Ectodermal cell (in vitro differentiated cells): Measurements from ENCODE around the gene KRT31.
"Not testable (repeated sequence)": the region's sequence is repeated elsewhere in the genome, so short reads cannot be mapped to it uniquely, and the experiment has no call there.

Source experiments
- H3K27ac ChIP-seq: 2 replicates; pipeline ENCODE4 v1.7.0; 2013; ENCODE audit warnings: mild to moderate bottlenecking, low read depth, low read length; ENCODE audit not compliant: insufficient read depth, poor library complexity, severe bottlenecking
- H3K27me3 ChIP-seq: 2 replicates; pipeline ENCODE4 v1.7.0; 2013; ENCODE audit warnings: mild to moderate bottlenecking, low read length; ENCODE audit not compliant: insufficient read depth, control insufficient read depth, poor library complexity, severe bottlenecking
- H3K36me3 ChIP-seq: one replicate; pipeline ENCODE4 v1.7.0; 2013; ENCODE audit warnings: low read length; ENCODE audit not compliant: control insufficient read depth, insufficient read depth
- H3K4me1 ChIP-seq: one replicate; pipeline ENCODE4 v1.7.0; 2013; ENCODE audit warnings: low read length; ENCODE audit not compliant: control insufficient read depth, insufficient read depth
- H3K4me3 ChIP-seq: 2 replicates; pipeline ENCODE4 v1.7.0; 2013; ENCODE audit warnings: low read depth, low read length, control low read depth; ENCODE audit not compliant: insufficient read depth
- H3K9me3 ChIP-seq: 2 replicates; pipeline ENCODE4 v1.7.0; 2013; ENCODE audit warnings: mild to moderate bottlenecking, low read length, moderate library complexity; ENCODE audit not compliant: control insufficient read depth
- WGBS, 2 experiments: methylation state at CpG; one replicate each; pipeline ENCODE4 v1.1.7; 2013; ENCODE audit warnings: missing lambda C conversion rate in 2 of 2; 5-methylcytosine and 5-hydroxymethylcytosine counted together

KRT31 gene

DNA sequence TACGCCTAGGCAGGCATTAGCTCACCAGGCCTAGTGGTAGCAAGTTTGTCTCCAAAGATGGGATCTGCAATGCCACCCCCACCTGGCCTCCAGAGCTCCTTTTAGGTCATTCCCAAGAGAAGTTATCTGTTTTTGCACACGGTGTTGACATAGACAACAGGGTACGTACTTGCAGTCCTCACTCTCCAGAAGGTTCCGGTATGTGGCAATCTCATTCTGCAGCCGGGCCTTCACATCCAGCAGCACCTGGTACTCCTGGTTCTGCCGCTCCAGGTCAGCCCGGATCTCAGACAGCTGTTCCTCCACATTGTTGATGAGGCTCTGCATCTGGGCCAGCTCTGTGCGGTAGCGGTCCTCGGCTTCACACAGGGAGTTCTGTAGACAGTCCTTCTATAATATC is 9.8 kb upstream of the KRT31 start:
- H3K4me1 ChIP-seq = no peaks in the 10 kb centered on the region
- no peaks in the 10 kb centered on the region for H3K9me3 ChIP-seq
- H3K4me3 ChIP-seq = no peak overlapping the region
- 95 to 98% methylated on average over 10 of the region's 10 CpGs for WGBS, 2 experiments
- no peak overlapping the region for H3K27ac ChIP-seq
- H3K36me3 ChIP-seq = no peaks in the 10 kb centered on the region
- H3K27me3 ChIP-seq = no peaks in the 10 kb centered on the region

DNA sequence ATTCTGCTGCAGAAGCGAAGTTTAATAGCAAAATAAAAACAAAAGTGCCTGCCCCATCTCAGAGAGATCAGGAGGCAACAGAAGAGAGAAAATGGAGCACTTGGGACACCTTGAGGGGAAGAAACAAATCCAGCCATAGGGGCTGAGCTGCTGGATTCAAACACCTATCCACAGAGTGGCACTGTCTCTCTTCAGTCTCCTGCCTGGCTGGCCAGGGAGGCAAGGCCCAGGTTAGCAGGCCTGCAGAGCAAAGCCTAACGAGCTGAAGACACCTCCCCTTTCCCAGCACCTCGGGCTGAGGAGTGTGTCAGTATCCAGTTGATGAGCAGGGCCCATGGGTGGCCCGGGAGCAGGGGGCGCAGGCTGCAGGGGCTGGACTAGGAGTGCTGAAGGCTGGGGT is 8.8 kb upstream of the KRT31 start:
- H3K9me3 ChIP-seq = no peaks in the 10 kb centered on the region
- no peaks in the 10 kb centered on the region for H3K36me3 ChIP-seq
- H3K4me3 ChIP-seq = no peak overlapping the region
- no peaks in the 10 kb centered on the region for H3K27me3 ChIP-seq
- H3K4me1 ChIP-seq = no peaks in the 10 kb centered on the region
- WGBS, 2 experiments = 70 to 74% methylated on average over 5 of the region's 5 CpGs
- H3K27ac ChIP-seq = no peak overlapping the region

DNA sequence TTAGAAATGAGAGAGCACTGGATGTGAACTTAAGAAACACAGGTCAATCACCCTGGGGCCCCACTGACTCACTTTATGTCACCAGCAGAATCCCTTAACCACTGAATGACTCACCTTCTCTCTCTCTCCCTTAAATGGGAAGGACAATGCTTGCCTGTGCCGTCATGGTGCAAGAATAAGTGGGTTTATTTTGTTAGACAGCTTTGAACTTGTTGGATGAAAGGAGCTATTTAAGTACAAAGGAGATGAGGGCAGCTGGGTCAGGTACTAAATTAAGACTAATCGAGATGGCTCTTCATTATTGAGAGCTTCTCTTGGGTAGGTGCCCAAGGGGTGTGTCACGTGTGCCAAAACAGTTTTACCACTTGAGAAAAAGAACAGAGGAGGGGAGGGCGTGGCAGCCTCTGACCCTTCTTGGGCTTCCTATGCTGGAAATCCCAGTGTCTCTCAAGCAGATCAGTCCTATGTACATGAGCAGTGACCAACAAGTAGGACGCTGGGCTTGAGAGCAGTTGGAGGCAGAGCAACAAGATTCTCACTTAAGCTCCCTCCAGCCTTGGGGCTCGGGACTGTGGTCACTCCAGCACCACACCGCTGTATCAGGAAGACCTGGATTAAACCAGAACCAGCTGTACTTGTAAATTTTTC is 6.7 kb upstream of the KRT31 start:
- 91 to 94% methylated on average over 7 of the region's 7 CpGs for WGBS, 2 experiments
- no peak overlapping the region for H3K27ac ChIP-seq
- H3K4me1 ChIP-seq = no peaks in the 10 kb centered on the region

DNA sequence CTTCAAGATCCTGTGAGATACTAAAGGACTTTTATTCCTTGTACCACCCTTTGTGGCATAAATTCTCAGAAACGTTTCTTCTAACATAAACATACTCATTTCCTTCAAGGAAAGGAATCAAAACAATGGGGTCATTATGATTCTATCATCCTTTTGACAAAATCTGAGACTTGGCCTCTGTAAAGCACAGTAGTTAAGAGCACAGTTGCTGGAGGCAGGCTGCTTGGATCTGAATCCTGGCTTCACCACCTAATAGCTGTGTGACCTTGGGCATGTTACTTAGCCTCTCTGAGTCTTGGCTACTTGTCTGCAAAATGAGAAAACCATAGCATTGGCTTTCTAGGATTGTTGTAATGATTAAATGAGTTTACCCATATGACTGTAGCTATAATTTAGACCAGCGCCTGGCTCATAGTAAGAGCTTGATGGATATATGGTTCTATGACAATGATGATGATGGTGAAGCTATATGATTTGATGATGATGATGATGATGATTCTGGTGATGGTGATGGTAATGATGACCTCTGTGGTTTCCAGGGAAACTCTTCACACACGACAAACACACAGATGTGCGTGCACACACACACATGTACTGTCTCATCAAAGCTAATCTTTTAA is 6.1 kb upstream of the KRT31 start:
- H3K4me3 ChIP-seq = no peak overlapping the region
- WGBS, 2 experiments = 87 to 96% methylated on average over 4 of the region's 4 CpGs
- H3K27ac ChIP-seq = no peak overlapping the region

More for the DNA sequence above, 6.7 kb upstream of the KRT31 start:
- H3K27me3 ChIP-seq = no peaks in the 10 kb centered on the region
- no peaks in the 10 kb centered on the region for H3K9me3 ChIP-seq
- no peaks in the 10 kb centered on the region for H3K36me3 ChIP-seq
- no peak overlapping the region for H3K4me3 ChIP-seq

DNA sequence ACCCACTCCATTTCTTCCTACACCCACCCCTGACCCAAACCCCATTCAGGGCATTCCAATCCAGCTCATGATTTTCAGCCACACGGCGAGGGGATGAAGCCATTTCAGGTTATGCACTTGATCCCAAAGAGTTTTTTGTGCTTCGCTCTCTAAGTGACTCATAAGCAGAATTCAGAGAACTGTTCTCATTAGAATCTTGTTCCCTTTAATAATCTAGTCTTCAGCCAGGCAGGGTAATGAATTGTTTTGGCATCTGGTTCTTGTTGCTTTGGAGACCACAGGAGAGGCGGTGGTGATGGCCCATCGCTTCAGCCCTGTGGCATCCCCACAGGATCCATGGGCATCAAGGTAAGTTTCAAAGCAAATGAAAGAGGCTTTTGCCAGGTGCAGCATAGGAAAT is 4.8 kb upstream of the KRT31 start:
- 94% methylated on average over 5 of the region's 5 CpGs for WGBS, 2 experiments
- Histone ChIP-seq H3K27ac (no peak overlapping the region), H3K9me3 (no peaks in the 10 kb centered on the region), H3K27me3 (no peaks in the 10 kb centered on the region), H3K36me3 (no peaks in the 10 kb centered on the region), H3K4me1 (no peaks in the 10 kb centered on the region), H3K4me3 (no peak overlapping the region)

More for the DNA sequence above, 6.1 kb upstream of the KRT31 start:
- Histone ChIP-seq H3K9me3 (no peaks in the 10 kb centered on the region), H3K27me3 (no peaks in the 10 kb centered on the region), H3K36me3 (no peaks in the 10 kb centered on the region), H3K4me1 (no peaks in the 10 kb centered on the region)

DNA sequence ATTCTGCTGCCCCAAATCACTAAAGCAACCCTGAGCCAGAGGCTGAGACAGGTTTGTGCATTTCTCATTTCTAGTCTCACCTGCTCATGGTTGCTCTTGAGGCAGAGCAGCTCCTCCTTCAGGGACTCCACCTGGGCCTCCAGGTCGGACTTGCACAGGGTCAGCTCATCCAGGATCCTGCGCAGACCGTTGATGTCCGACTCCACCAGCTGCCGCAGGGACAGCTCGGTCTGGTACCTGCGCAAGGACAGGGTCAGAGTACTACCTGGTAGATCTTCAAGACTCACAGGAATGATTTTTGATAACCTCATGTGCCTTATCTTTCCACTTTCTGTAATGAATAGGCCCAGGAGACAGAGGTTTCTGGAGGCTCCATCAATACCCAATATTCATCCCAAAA is 1.1 kb downstream of the KRT31 start:
- no peaks in the 10 kb centered on the region for H3K36me3 ChIP-seq
- no peaks in the 10 kb centered on the region for H3K9me3 ChIP-seq
- WGBS, 2 experiments = 95 to 96% methylated on average over 7 of the region's 7 CpGs
- H3K4me1 ChIP-seq = no peaks in the 10 kb centered on the region
- no peaks in the 10 kb centered on the region for H3K27me3 ChIP-seq
- H3K27ac ChIP-seq = no peak overlapping the region
- no peak overlapping the region for H3K4me3 ChIP-seq

DNA sequence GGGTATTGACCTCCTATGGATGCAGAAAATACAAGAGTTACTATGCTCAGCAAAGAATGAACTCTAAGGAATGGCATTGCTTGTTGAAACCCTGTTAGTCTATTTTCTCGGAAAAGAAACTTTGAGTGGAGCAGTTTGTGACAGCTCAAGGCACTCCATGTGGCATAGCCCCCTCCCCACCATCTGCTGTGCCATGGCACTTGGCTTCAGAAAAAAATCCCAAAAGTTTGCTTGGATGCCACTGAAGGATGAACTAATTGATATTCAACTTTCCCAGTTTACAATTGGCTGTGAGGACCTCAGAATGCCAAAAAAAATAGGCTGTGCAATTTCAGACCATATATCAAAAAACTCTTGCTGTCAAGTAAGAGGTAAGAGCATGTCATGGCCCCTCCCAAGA is 1.8 kb downstream of the KRT31 start:
- H3K4me1 ChIP-seq = no peaks in the 10 kb centered on the region
- H3K9me3 ChIP-seq = no peaks in the 10 kb centered on the region
- no peak overlapping the region for H3K4me3 ChIP-seq
- no peaks in the 10 kb centered on the region for H3K36me3 ChIP-seq
- H3K27ac ChIP-seq = no peak overlapping the region
- no peaks in the 10 kb centered on the region for H3K27me3 ChIP-seq
- 93 to 95% methylated on average over 1 of the region's 1 CpG for WGBS, 2 experiments

DNA sequence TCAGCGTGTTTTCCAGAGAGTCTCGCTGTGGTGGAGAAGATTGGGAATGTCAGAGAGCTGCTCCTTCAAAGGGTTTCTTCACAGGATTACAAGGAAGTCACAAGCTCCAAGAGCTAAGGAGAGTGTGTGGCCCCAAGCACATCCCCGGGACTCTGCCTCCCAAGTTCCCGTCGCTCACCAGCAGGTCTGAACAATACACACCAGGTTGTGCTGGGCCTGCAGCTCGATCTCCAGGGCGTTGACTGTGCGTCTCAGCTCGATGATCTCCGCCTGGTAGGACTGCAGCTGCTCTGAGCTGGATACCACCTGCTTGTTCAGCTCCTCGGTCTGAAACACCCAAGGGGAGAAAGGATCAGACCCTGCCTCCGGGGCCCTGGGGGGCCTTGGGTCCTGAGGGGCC is 2.4 kb downstream of the KRT31 start:
- H3K9me3 ChIP-seq = not testable (repeated sequence)

DNA sequence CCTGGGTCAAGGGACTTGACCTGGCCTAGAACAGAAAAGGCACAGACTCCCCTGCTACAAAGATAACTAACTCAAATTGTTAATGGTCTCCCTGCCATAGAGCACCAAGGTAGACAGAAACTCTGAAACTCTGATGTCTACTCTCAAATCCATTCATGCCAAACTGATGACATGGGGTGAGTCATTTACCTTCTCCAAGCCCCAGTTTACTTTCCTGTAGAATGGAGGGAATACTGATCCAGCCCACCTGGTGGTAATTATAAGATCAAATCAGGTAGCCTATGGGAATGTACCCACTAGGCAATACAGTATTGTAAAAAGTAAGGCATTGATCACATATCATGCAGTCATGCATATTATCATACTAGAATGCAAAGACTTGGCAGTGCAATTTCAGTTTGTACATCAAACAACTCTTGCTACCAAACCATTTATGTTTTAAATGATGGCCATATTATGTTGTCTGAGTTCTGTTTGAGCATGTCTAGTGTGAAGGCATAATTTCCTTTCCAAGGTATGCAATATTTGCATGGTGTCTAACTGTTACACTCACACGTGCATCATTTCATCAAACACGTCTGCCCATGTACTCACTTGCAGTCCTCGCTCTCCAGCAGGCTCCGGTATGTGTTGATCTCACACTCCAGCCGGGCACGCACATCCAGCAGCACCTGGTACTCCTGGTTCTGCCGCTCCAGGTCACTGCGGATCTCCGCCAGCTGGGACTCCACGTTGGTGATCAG is 3.0 kb downstream of the KRT31 start:
- no peaks in the 10 kb centered on the region for H3K9me3 ChIP-seq
- no peak overlapping the region for H3K27ac ChIP-seq
- H3K4me1 ChIP-seq = no peaks in the 10 kb centered on the region
- no peaks in the 10 kb centered on the region for H3K36me3 ChIP-seq
- 94% methylated on average over 10 of the region's 10 CpGs for WGBS, 2 experiments
- no peaks in the 10 kb centered on the region for H3K27me3 ChIP-seq
- H3K4me3 ChIP-seq = no peak overlapping the region

More for the DNA sequence above, 2.4 kb downstream of the KRT31 start:
- WGBS, 2 experiments = 87 to 91% methylated on average over 8 to 12 of the region's 12 CpGs
- not testable (repeated sequence) for H3K36me3 ChIP-seq, H3K27ac ChIP-seq, H3K4me1 ChIP-seq, H3K4me3 ChIP-seq, H3K27me3 ChIP-seq

DNA sequence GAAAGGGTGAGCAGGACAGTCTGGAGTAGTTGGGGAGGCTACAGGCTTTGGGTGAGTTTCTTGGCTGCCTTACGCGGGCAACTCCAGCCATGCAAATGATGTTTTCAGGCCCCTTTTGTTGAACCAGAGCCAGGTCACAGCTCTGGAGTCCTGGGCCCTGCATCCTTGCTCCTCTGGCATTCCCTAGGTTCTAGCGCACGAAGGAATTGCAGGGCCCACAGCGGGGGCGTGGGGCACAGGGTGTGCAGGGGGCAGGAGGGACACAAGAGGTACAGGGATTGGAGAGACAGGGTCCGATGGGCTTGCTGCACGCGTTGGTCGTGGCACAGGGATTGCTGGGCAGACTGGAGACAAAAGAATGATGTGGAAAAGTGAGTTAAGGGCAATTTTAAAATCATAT is 3.6 kb downstream of the KRT31 start:
- H3K36me3 ChIP-seq = no peaks in the 10 kb centered on the region
- H3K4me3 ChIP-seq = no peak overlapping the region
- no peaks in the 10 kb centered on the region for H3K4me1 ChIP-seq
- no peaks in the 10 kb centered on the region for H3K9me3 ChIP-seq
- no peak overlapping the region for H3K27ac ChIP-seq
- WGBS, 2 experiments = 92 to 94% methylated on average over 10 of the region's 10 CpGs
- H3K27me3 ChIP-seq = no peaks in the 10 kb centered on the region
